NCI-H446 treated with DMSO at 0.1 percent for 48 hours (cell line): ENCODE measurements around the gene VWC2L.

Source experiments
- DNase-seq: peaks from one replicate; lab custom pipeline; 2025; lab: John Stamatoyannopoulos, UW

The VWC2L gene

DNA sequence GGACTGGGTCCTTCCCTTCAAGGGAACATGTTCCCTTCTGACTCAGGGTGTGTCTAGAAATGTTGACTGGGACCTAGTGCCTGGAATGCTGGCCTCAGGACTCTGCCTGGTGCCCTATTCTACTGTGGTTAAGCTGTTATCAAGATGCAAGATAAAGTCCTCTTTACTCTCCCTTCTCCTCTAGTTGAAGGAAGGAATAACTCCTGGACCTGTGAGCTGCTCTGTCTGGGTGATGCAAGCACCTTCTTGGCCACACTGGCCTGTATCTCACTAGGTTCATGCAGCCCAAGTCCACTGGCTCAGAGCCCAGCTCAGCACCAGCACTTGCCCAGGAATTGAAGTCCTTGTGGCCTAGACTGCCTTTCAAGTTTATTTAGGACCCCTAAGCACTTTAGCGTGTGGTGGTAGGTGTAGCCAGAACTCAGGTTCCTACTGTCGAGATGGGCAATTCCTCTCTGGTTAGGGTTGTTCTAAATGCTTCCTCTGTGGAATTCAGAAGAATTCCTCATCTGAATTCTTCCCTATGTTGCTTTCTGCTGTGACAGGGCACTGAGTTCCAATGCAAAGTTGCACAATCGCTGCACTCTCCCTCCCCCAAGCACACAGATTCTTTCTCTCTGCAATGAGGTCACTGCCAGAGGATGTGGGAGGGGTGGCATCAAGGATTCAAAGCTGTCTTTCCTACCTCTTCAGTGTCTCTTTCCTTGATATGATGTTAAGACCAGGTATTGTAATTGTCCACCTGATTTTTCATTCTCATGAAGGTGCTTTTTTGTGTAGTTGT lies 54.7 kb downstream of the VWC2L start:
- no peak for DNase-seq

DNA sequence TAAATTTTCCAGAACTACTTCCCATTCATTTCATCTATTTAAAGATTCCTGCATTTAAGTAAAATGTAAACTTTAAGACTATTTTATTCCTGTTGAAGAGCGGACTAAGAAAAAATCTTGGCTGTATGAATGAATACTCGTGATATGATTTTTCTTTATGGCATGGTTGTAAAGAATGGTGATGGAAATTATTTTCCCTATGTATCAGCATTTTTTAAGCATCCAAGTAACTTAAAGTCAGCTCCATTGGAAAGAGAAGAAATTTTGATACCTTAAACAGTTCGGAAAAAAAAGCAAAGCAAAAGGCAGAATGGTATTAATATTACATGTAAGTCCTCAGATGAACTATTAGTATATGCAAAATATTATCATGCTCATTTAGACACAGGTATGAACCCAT lies 58.9 kb downstream of the VWC2L start:
- DNase-seq, result no peak

DNA sequence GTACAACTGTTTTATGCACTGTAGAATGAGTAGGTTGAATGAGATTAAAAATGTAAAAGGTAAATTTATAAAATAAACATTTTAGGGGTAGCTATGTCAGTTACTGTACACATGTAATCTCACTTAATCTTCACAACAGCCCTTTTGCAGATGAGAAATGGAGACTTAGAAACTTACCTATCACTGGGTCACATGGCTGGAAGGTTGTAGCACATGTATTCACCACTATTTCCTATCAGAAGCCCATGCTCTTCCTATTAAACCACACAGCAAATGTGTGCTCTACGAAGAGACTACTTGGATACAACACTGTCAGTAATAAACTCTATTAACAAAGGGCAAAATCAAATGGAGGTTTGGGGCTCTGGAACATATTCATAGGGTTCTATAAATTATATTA lies 60.5 kb downstream of the VWC2L start:
- DNase-seq, result no peak

DNA sequence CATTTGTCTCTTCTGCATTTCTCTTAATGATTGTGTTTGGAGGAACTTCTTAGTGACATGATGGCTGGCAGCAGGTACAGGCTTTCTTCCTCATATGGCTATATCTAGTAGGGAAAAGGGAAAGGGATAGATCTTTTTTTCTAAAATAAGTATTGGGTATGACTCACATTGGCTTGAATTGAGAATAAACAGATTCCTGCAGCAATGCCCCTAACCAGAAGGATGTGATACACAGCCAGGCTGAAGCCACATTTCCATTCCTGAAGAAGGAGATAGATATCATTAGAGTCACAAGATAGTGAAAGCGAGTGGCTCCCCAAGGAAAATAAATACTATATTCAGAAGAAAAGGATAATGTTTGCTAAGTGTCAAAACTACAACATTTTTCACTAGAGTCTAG lies 61.1 kb downstream of the VWC2L start:
- no peak for DNase-seq

DNA sequence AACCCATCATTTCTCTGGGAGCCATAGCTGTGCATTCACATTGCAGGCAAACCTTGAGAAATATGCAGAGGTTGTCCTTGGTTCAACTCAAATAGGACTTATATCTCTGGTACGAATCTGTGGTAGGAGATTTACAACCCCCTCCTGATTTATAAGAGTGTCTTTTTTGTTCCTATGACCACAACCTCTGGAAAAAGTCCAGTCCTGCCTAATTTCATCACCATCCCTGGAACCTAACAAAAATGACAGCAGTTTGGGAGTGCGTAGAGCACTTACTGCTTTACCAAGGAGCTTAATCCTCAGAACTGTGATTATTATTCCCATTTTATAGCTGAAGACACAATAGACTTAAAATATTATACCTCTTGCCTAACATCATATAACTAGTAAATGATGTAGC lies 66.5 kb downstream of the VWC2L start:
- no peak for DNase-seq

DNA sequence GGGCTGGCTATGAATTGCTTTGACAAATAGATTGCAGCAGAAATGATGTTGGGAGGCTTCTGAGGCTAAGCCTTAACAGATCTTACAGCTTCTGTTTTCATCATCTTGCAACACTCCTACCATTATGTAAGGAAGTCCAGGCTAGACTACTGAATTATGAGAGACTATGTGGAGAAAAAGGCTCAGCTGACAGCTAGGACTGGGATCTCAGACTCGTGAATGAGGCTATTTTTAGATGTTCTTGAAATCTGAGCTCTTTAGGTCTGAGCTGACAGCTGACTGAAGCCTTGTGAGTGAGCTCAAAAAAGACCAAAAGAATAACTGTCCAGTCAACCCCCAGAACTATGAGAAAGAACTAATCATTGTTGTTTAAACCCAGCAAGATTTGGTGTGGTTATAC lies 70.3 kb downstream of the VWC2L start:
- DNase-seq, result peak; percentile 31

DNA sequence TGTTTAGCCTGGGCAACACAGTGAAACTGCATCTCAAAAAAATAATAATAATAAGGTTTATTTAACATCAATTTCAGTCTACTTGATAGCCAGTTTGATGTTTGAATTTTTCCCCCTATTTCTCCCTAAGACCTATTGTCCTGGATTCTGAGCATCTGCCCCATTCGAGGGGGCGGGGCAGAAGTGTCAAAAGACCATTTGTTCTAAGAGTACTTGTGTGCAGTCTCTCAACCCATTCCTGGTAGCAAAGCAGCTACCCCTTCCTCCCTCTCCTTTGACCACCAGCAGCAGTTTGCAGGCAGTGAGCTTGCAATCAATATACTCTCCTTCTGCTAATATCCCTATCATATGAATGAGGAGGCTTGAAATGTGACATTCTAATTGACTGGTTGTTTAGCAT lies 71.9 kb downstream of the VWC2L start:
- DNase-seq, result no peak

DNA sequence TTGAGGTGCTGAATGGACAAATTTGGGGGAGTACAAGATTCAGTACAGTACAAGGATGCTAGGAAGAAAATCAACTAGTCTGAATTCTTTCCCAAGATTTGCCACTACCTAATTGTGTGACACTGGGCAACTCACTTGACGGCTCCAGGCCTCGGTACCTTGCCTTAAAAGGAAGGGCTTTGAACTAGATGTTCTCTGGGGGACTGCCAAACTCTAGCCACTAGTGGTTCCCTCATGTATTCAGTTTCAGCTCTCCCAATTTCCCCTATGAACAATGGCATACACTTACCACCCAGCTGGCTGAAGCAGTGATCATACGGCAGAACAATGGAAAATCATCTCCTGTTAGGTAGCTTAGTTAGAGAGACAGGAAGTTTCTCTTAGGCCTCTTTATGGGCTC lies 73.4 kb downstream of the VWC2L start:
- no peak for DNase-seq

DNA sequence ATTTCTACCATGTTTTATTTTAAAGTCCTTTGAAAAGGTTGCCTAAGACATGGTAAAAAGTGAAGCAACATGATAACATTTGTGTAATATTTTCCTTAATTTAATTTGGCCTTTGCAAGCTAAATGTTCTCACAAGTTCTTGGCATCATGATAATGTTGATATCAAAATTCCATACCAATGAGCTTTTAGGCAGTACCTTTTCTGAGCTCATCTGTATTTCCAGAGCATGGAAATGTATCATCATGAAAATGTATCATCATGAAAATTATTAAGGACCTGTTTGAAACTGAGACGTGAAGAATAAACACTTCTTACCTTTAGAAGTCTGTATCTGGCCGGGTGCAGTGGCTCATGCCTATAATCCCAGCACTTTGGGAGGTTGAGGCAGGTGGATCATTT lies 73.8 kb downstream of the VWC2L start:
- no peak for DNase-seq

DNA sequence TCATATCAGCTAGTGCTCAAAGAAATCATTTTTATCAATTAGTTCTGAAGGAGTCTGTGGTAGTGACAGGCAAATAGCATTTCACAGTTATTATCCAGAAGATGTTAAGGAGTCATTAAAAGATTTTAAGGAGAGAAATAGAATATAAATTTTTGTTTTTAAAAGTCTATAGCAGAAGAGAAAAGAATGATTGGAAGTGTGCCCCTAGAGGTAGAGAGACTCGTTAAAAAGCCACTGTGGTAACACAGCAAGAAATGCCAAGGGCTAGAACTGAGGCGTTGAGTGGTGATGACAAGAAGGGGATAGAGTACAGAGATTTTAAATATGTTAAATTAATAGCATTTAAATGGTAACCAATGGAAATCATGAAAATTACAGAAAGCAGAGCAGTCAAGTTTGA lies 78.3 kb downstream of the VWC2L start:
- no peak for DNase-seq

DNA sequence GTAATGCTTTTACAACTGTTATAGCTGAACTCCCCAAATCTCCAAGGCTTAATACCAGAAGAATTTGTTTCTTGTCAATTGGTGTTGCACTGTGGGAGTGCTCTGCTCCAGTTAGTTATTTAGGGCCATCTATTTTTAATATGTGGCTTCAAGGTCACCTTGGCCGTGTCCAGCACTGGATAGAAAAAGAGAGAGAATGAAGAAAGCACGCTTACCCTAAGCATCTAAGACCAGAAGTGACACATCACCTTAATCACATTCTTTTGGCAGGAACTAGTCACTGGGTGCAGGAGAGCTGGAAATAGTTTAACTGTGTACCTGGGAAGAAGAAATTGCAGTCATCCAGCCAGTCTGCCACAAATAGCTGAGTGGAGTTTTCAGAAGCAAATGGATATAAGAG lies 78.8 kb downstream of the VWC2L start:
- no peak for DNase-seq

DNA sequence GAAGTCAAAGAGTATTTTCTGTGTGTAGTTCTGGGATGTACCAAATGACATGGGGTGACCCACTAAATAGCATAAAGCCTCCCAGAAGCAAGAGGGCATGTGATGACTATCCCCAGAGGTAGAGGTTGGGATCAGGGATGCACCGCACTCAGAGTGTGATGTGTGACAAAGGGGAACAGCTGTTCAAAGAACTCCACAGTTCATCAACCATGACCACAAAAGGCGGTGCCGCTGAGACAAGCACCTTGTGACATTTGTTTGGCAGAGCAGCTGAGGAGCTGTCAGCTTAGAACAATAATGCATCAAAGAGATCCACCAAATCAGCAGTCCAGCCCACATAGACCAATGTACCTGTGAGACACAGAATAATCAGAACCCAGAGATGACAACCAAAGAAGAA lies 81.3 kb downstream of the VWC2L start:
- DNase-seq, result no peak

DNA sequence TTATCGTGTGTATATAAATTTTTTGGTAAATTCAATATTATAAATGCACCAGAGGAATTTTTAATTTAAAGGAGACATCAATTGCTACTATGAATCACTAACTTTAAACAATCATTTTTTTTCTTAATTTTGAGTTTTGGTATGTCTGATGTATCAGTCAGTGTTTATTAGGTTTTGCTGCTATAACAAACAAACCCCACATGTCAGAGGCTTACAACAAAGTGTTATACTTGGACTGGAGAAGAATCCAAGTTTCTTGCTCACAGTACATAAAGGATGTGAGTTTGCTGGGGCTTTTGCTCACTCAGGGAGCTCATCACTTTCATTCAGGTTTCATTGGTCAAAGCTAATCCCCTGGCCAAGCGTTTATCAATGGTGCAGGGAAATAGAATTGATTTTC lies 81.8 kb downstream of the VWC2L start:
- no peak for DNase-seq

DNA sequence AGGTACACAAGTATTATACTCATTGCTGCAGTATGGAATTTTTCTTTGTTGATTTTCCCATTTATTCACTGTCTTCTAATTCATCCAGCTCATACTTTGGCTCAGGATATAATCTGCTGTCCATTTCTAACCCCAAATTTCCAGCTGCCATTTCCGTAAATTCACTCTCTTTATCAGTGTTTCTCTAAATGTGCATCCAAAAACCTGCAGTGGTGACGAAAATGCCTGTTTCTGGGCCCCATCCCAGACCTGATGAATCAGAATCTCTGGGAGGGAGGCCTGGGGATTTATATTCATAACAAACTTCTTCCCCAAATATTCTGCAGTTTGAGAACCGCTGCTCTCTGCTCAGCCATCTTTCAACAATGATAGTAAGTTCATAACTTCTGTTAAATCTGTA lies 86.6 kb downstream of the VWC2L start:
- DNase-seq, result no peak

DNA sequence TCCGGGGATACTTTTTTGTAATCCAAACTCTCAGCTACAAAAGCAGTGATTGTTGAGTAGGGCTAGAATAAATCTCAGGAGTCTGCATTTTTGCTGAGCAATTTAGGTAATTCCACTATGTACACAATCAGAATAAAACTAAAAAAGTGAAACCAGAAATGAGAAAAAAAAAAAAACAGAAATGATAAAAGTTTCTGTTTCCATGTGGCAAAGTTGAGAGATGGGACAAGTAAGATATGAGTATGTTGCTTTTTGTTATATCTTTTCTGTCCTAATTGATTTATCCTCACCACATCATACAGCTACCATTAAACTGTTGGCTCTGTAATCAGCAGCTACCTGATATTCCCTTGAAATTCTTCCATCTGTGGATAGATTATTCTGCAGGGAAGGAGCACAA lies 92.7 kb downstream of the VWC2L start:
- no peak for DNase-seq

DNA sequence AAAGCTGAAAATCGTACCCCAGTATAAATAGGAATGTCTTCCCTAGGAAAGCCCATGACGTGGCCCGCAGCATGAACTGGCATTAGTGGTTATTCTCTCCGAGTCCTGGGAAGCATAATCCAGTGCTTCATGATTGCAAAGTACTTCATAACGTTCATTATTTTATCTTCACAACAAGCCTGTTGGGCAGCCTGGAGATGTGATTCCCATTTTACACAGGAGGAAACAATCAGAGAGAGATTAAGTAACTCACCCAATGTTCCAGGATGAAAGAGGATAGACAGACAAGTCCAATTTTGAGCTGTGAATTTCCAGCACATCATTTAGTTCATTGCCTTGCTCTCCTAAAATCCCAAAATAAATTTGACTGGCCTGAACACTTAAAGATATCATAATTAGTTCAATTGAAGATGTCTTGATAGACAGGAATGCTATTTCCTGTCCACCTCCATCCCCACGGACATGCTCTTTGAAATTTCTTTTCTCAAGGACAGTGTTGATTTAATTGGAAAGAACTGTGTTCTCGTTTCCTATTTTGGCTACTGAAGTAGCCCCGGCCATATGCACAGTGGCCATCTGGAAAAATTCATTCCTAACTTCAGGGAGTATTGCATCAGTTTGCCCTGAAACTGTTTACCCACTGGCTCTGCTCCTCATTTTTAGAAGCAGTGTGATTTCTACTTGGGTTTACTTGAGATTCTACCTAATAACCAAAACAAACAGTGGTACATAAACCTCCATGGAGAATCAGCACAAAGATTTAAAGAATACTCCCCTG lies 93.9 kb downstream of the VWC2L start:
- DNase-seq, result no peak

DNA sequence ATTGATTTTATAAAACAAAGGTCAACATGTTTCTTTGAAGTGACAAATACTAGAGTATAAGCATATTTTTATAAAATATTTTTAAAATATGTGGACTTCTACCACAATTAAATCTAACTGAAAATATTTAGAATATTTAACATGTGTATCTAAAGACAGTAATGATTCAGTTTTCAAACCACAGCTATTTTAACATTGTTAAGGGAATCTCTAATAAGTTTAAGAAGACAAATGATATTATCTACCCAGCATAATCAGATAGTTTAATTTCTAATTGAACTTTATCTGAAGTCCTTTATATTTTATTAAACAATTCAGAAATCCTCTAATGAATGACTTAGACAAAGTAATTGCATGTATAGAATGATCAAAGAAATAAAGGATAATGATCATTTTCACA lies 96.2 kb downstream of the VWC2L start:
- no peak for DNase-seq

DNA sequence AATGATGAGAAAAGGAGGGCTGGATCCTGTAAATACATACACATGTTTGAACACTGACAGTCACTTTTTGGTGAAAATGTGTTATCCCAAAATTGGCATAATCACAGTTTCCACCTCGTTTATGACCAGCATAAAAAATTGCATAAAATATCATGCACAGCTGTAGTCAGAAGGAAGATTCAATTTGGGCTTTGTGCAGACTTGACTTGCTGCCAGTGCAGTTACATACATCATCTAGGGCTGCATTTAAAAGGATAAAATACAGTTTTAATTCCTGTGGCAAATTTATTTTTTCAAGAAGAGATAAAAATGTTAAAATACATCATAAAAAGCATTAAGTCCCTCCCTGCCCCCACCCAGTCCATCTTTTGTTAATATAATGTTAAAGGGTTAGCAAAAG lies 103.8 kb downstream of the VWC2L start:
- no peak for DNase-seq

DNA sequence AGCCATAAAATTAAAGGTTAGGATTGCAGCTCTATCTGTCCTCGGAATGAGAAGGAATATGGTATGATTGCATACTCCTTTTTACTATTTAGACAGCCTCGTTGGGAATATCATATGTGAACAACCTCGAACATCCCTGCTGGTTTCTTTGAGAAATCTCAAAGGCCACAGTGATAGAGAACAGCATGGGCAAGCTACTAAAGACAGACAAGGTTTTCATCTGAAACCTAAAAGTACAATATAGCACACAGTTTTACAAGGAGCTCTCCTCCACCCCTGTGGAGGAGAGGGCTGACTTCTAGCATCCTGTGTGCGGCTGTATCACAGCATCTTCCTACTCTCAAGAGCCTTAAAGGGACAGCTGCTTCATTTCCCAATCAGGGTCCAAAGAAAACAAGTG lies 104.3 kb downstream of the VWC2L start:
- DNase-seq, result no peak

DNA sequence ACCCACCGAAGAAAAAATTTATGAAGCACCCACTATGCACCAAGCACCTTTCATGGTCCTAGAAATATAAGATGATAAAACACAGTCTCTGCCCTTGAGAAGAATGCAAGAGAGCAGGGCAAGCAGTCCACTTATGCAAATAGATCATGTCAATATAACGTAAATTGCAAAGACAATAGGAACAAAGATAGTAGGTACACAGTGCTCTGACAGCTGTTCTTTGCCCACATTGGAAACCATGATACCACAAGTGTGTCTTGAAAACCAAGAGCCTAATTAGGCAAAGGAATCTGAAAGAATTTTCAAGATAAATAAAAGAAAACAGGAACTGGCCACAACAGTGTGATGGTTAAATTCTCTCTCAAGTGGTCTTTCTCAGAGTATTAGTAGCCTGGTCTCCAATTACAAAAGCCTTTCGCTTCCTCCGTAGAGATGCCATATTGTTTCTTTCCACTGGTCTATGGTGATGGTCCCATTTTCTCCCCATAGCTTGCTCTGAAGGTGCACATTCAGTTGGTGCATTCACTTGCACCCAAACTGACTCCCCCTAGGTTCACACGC lies 108.5 kb downstream of the VWC2L start:
- no peak for DNase-seq

DNA sequence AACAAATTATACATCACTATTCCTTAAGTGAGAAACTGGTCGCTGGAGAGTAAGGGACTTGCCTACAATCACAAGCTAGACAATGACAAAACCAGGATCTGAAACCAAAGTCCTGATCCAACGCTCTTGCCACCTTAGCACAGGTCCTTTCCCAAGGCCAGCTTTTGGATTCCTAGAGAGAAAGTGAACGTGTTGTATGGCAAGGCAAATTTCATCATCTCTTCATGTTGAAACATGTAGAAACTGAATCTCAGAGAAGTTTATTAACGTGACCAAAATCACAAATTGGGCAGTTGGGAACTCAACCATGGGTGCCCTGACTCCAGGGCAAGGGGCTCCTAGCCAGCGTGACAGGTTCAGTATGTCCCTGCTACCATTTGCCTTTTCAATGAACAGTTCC lies 118.2 kb downstream of the VWC2L start:
- DNase-seq, result no peak

DNA sequence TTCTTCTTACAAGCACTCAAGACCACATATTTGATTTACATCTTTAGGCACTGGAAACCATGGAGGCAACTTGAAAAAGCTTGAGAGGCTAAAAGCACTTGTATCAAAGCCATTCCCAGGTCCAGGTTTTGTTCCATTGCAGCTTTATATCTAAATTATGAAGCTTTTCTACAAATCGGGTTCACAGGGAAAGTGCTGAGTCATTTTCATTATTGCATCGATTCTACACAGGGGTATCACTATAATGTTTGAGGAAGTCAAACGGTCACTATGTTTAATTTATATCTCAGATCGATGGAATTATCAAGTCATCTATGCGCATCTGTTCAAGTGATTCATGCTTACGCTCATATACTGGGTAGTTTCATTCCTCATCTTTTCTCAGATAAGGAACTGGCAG lies 118.7 kb downstream of the VWC2L start:
- no peak for DNase-seq

DNA sequence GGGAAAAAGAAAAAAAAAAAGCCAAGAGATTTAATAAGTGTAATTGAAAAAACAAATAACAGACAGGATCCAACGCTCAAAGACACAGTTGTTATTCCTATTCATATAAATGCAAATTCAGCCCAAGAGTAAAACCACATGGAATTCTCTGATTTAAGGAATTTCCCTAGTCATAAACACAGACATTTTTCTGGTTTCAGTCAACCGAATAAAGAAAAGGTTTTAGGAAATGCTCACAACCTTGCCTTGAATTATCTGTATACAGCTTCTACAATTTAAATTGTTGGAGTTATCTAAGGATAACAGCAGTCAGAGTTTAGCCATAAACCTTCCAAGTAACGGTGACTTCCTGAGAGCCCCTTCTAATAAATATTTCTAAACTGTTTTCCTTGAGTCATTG lies 122.7 kb downstream of the VWC2L start:
- DNase-seq, result no peak

DNA sequence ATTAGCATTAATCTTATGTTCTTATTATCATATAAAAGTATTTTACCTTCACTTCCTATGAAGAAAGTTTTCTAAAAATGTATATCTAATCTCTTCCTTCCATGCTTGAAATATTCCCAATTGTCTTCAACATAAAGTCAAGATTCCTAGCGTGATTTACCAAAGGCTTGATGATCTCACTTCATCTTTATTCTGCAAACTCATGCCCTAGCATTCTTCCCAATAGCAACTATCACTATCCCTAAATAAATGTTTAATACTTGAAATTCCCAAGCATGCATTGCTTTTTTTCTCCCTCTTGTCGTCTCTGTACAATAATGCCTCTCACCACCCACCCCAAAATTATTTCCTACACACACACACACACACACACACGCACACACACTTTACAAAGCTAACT lies 125.8 kb downstream of the VWC2L start:
- DNase-seq, result no peak
